ENCODE data around the gene CCT4.
"Not testable (repeated sequence)": the region's sequence is repeated elsewhere in the genome, so short reads cannot be mapped to it uniquely, and the experiment has no call there.

Gene CCT4

GRCh38 chr2:61879351-61879750 is 9.1 kb downstream of the CCT4 start:
- DNase-seq = not testable (repeated sequence)

- no peak for DNase-seq
These were observed 9.7 kb downstream of the CCT4 start for GRCh38 chr2:61878761-61879160.

GRCh38 chr2:61877571-61878245 is 10.7 kb downstream of the CCT4 start:
- no peak for DNase-seq

GRCh38 chr2:61876400-61876799 is 12.1 kb downstream of the CCT4 start:
- no peak for DNase-seq

GRCh38 chr2:61866482-61867089 is 21.9 kb downstream of the CCT4 start:
- DNase-seq = not testable (repeated sequence)

- no peak for DNase-seq
These were observed 26.4 kb downstream of the CCT4 start for GRCh38 chr2:61862085-61862484.

- no peak for DNase-seq
These were observed 31.2 kb downstream of the CCT4 start for GRCh38 chr2:61857224-61857623.

GRCh38 chr2:61855318-61855613 is 33.2 kb downstream of the CCT4 start:
- peak in 5 of 56 donors; percentile 3 to 48 (median 15) for DNase-seq

- peak in 53 of 56 donors; percentile 55 to 97 (median 87) for DNase-seq
These were observed 33.7 kb downstream of the CCT4 start for GRCh38 chr2:61854564-61855317.

- peak in 55 of 56 donors; percentile 55 to 93 (median 84) for DNase-seq
These were observed 34.5 kb downstream of the CCT4 start, which contains the start of gene FAM161A for GRCh38 chr2:61853847-61854563. TSS of gene FAM161A (minus strand) at chr2:61854060. CDS start at chr2:61854041, 19 bp downstream.

GRCh38 chr2:61853086-61853846 is 35.2 kb downstream of the CCT4 start:
- DNase-seq = peak in 10 of 56 donors; percentile 1 to 77 (median 30)

- not testable (repeated sequence) for DNase-seq
These were observed 37.2 kb downstream of the CCT4 start for GRCh38 chr2:61851270-61851669.

GRCh38 chr2:61845320-61845719 is 43.1 kb downstream of the CCT4 start:
- no peak for DNase-seq

- DNase-seq = no peak
These were observed 47.2 kb downstream of the CCT4 start for GRCh38 chr2:61841286-61841685.

- no peak for DNase-seq
These were observed 53.6 kb downstream of the CCT4 start for GRCh38 chr2:61834893-61835292.

- DNase-seq = no peak
These were observed 54.5 kb downstream of the CCT4 start for GRCh38 chr2:61833971-61834370.

GRCh38 chr2:61832183-61832841 is 56.1 kb downstream of the CCT4 start:
- DNase-seq = no peak

GRCh38 chr2:61822255-61822654 is 66.2 kb downstream of the CCT4 start:
- DNase-seq = no peak

All from nucleus accumbens (tissue), 56 donors.